ENCODE results near the gene CNTN6.

- no peak for TF ChIP-seq CTCF (conservative IDR thresholded peaks at IDR 0.05; ENCODE audit: low read depth in 2 of 2)
- TF ChIP-seq POLR2AphosphoS5 (IDR thresholded peaks at IDR 0.05; ENCODE audit: low read depth): no peak
- no peak for TF ChIP-seq EZH2phosphoT487 (IDR thresholded peaks at IDR 0.05; ENCODE audit: unreplicated experiment)
- no peak for TF ChIP-seq ZNF331 (CRISPR knock-in tag; IDR thresholded peaks at IDR 0.05; ENCODE audit: low read depth)
These were observed 134.3 kb downstream of the CNTN6 start for GRCh38 chr3:1227111-1227510.

Data from GM23338 (cell line).